ACHN (cell line): Measurements from ENCODE around the gene PLA2G4B.

ENCODE experiments used
- DNase-seq: peaks from one replicate; pipeline ENCODE4 v3.0.0-alpha.2; 2015
- in situ Hi-C: cut with HindIII; loops from 2 replicates; pipeline ENCODE4 v1.10.0; 2017; ENCODE audit warnings: low sequenced_read_pairs, low pct_ligation_motif_present, low pct_unique_long_range_greater_than_20kb

PLA2G4B gene

DNA sequence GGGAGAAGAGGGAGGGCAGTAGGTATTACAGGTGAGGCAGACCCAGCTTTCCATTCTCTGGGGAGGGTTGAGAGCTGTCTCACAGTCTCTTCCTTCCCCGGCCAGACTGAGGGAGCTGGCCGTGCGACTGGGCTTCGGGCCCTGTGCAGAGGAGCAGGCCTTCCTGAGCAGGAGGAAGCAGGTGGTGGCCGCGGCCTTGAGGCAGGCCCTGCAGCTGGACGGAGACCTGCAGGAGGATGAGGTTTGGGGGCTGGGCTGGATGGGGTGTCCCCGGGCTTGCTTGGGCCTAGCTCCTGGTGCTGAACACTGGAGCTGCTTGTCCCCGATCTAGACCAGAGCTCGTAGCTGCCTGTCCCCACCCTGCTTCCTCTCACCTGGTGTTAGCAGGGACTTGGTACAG, 4.9 kb downstream of the PLA2G4B start:
- no peak for DNase-seq
- in situ Hi-C loops: no loop called here

GRCh38 chr15:41844814-41845213, 6.2 kb downstream of the PLA2G4B start:
- in situ Hi-C loops: no loop called here
- no peak for DNase-seq

GRCh38 chr15:41847206-41847605, 8.6 kb downstream of the PLA2G4B start:
- in situ Hi-C loops: no loop called here
- no peak for DNase-seq

DNA sequence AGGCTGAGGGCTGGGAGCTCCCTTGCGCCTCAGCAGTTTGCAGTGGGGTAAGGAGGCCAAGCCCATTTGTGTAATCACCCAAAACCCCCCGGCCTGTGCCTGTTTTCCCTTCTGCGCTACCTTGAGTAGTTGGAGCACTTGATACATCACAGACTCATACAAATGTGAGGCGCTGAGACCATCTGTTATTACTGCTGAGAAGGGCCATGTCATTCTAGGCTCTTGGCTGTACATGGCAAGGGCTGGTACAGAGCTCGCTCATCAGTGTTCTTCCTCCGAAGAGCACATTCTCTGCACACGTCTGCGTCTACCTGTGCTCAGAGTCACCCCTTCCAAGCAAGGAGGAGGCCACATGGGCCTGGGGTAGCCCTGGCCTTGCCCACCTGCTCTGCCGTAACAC, 9.3 kb downstream of the PLA2G4B start:
- in situ Hi-C loops: no loop called here
- DNase-seq: no peak

- DNase-seq: no peak
- in situ Hi-C loops: no loop called here
These were observed 10.0 kb downstream of the PLA2G4B start for GRCh38 chr15:41848631-41849030.

DNA sequence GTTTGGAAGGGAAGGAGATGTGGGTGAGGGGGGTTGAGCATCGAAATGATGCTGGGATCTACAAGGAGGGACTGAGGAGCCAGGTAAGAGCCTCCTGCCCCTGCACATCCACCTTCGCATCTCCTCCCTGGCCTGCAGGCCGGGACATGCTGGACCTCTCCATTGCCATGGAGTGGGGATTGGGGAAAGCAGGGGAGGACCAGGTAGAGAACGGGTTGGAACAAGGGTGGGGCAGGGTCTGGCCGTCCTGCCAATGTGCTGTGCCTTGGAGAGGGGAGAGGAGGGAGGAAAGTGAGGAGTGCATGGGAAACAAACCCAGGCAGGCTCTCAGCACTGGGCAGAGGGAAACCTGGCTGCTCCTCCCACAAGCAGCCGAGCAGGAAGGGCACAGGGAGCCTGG, 10.6 kb downstream of the PLA2G4B start:
- in situ Hi-C loops: no loop called here
- no peak for DNase-seq

DNA sequence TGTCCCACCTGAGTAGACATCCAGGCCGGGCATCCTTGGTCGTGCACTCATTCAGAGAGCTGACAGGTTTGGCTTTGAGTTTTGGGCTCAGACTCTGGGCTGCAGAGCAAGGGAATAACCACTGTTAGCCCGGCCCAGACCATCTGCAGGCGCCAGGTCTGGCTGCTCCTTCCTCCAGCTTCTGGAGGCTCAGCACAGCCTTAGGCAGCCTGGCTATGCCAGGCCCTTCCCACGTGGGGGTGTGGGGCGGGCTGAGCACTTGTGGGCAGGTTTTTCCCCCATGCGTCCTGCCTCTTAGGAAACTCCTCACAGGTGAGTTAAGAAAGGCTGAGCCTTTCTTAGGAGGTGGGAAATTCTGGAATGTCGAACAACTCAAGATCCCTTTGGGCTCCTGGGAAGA, 11.2 kb downstream of the PLA2G4B start:
- DNase-seq: no peak
- in situ Hi-C loops: no loop called here

- in situ Hi-C loops: no loop called here
- no peak for DNase-seq
These were observed 12.0 kb downstream of the PLA2G4B start for GRCh38 chr15:41850482-41851166.

GRCh38 chr15:41851167-41851523, 12.5 kb downstream of the PLA2G4B start:
- DNase-seq: no peak
- in situ Hi-C loops: no loop called here

DNA sequence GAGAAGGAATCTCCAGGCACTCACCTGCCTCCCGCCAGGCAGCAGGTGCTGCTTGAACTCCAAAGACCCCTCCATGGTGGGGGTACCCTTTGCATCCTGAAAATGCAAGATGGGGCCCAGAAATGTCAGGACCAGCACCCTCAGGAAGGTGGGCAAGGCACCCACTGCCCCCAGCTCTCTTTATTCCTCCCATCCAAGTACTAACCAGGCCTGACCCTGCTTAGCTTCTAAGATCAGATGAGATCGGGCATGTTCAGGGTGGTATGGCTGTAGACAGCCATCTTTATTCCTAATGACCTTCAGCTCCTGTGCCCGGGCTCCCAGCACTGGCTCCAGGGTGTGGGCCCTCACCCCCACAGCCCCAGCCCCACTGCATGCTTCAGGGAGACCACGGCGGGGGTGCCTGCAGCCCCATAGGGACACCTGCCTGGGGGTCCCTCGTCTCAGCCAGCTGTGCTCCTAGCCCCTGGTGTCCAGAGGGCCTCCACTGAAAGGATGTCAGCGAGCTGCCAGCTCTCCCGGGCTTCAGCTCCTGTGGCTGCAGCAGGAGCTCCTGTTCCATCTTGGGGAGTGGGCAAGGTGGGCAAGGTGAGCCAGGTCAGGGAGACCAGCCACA, 13.2 kb downstream of the PLA2G4B start:
- in situ Hi-C loops: no loop called here
- DNase-seq: no peak

GRCh38 chr15:41852736-41853590, 14.3 kb downstream of the PLA2G4B start:
- in situ Hi-C loops: no loop called here
- no peak for DNase-seq

- in situ Hi-C loops: no loop called here
These were observed 15.2 kb downstream of the PLA2G4B start for GRCh38 chr15:41853831-41854230.

DNA sequence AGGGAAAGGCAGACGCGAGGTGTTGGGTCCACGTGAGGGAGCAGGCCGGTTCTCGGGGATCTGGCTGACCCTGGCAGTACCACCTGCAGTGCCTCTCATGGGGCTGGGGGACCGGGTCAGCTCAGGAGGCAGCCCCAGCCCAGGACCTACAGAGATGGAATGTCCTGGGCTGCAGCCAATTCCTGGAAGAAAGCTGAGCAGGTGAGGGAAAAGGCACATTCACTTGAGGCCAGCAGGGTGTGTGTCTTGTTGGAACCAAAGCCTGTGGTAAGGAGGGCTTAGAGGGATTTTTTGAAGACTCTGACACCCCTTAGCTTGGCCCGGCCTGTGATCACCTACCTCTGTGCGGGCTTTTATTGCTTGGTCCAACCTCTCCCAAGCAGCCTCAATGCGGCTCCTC, 15.8 kb downstream of the PLA2G4B start:
- in situ Hi-C loops: no loop called here
- no peak for DNase-seq

More at GRCh38 chr15:41853831-41854230, 15.2 kb downstream of the PLA2G4B start:
- DNase-seq: no peak

GRCh38 chr15:41855261-41855961, 16.8 kb downstream of the PLA2G4B start:
- DNase-seq: no peak
- in situ Hi-C loops: no loop called here

DNA sequence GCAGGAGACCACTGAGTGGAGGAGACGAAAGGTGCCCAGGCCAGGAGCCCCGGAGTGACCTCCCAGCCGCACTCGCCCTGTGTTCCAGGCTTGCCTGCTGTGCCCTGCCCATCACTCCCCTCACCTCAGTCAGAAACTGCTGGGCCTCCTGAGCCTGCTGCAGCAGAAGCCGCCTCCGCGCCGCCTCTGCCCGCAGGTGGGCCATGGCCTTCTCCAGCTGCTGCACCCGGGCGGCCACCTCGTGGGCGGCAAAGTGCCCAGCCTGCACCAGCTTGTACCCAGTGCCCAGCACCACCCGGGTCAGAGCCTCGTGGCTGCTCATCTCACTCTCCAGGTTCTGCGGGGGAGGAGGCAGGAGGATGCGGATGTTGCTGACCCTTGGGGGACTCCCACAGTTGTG, 17.6 kb downstream of the PLA2G4B start:
- in situ Hi-C loops: no loop called here
- DNase-seq: no peak

DNA sequence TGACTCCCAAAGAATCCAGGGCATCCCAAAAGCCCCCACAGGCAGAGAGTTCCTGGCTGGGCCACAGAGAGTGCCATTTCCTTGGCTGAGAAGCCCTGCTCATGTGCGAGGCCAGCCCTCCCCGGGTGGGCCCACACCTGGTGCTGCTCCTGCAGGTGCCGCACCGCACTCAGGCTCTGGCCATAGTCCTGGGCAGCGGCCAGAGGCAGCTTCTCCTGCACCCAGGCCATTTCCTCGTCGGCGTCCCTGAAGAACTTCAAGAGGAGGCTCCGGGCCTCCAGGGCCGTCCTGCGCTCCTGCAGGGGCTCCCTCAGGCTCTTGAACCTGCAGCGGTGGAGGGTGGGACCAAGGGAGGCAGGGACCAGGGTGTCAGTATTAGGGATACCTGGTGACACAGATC, 18.1 kb downstream of the PLA2G4B start:
- in situ Hi-C loops: no loop called here
- no peak for DNase-seq

DNA sequence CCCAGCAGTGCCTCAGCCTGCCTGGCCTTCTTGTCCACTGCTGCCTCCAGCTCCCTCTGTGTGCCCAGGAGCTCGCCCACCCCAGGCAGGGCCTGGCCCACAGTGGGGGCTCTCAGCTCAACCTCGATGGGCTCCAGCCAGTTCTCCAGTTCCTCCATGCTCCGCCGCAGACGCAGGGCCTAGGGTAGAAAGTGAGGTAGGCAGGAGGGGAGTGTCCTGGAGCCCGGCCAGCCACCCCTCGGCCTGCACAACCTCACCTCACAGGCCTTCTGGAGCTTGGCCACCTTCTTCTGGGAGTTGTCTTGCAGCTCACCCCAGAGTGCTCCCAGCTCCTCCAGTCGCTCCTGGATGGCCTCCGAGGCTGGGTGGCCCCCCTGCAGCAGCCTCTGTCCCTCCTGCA, 18.7 kb downstream of the PLA2G4B start:
- no peak for DNase-seq
- in situ Hi-C loops: no loop called here

- DNase-seq: no peak
- in situ Hi-C loops: no loop called here
These were observed 20.1 kb downstream of the PLA2G4B start for GRCh38 chr15:41858756-41859155.
